ENCODE data around the gene COLQ.
A peak's percentile ranks its signal among the peaks of the same experiment; 100 is the strongest.

Gene COLQ

GRCh38 chr3:15453501-15453900 is 68.0 kb downstream of the COLQ start:
- no peak for ATAC-seq

- no peak for ATAC-seq
Observed at GRCh38 chr3:15452961-15453360, 68.5 kb downstream of the COLQ start.

- no peak for ATAC-seq
Observed at GRCh38 chr3:15452156-15452555, 69.3 kb downstream of the COLQ start.

GRCh38 chr3:15451216-15452113 is 70.0 kb downstream of the COLQ start:
- ATAC-seq, result no peak

- no peak for ATAC-seq
Observed at GRCh38 chr3:15450438-15451215, 70.9 kb downstream of the COLQ start.

- ATAC-seq, result no peak
Observed at GRCh38 chr3:15449489-15450224, 71.8 kb downstream of the COLQ start.

GRCh38 chr3:15443826-15444524 is 77.5 kb downstream of the COLQ start:
- no peak for ATAC-seq

- ATAC-seq, result no peak
Observed at GRCh38 chr3:15440891-15441290, 80.6 kb downstream of the COLQ start.

- ATAC-seq, result no peak
Observed at GRCh38 chr3:15439476-15439875, 82.0 kb downstream of the COLQ start.

GRCh38 chr3:15438983-15439382 is 82.5 kb downstream of the COLQ start:
- ATAC-seq, result no peak

- ATAC-seq, result no peak
Observed at GRCh38 chr3:15436246-15436645, 85.3 kb downstream of the COLQ start.

GRCh38 chr3:15434756-15435155 is 86.8 kb downstream of the COLQ start:
- no peak for ATAC-seq

- no peak for ATAC-seq
Observed at GRCh38 chr3:15433531-15433930, 88.0 kb downstream of the COLQ start.

- no peak for ATAC-seq
Observed at GRCh38 chr3:15431256-15431837, 90.2 kb downstream of the COLQ start.

GRCh38 chr3:15430624-15431023 is 90.9 kb downstream of the COLQ start:
- ATAC-seq, result no peak

- ATAC-seq, result no peak
Observed at GRCh38 chr3:15429080-15429479, 92.4 kb downstream of the COLQ start.

- peak; percentile 77 to 79 for ATAC-seq
Observed at GRCh38 chr3:15428539-15428938, 93.0 kb downstream of the COLQ start.

- ATAC-seq, result no peak
Observed at GRCh38 chr3:15427981-15428380, 93.5 kb downstream of the COLQ start.

GRCh38 chr3:15427182-15427880 is 94.2 kb downstream of the COLQ start, which contains the start of the genes EAF1 and METTL6:
Gene EAF1, plus strand, starts transcription at chr3:15427598. Its CDS starts 182 bp downstream, at chr3:15427780.
Gene METTL6, minus strand, starts transcription at chr3:15427544. Its CDS starts 1,033 bp downstream, at chr3:15426511.
- ATAC-seq, result peak; percentile 81 to 82

GRCh38 chr3:15426579-15427118 is 94.9 kb downstream of the COLQ start:
- no peak for ATAC-seq

GRCh38 chr3:15420871-15421270 is 100.6 kb downstream of the COLQ start:
- no peak for ATAC-seq

Measured in activated CD4-positive, CD25-positive, alpha-beta regulatory T cell treated with anti-CD3 and anti-CD28 coated beads, Interleukin-2, amount 50 U/mL, for 24 hours (primary cell).